ENCODE measurements around the gene GSTM2.
"Not testable (repeated sequence)": the region's sequence is repeated elsewhere in the genome, so short reads cannot be mapped to it uniquely, and the experiment has no call there.

- TF ChIP-seq, protein P1, sequence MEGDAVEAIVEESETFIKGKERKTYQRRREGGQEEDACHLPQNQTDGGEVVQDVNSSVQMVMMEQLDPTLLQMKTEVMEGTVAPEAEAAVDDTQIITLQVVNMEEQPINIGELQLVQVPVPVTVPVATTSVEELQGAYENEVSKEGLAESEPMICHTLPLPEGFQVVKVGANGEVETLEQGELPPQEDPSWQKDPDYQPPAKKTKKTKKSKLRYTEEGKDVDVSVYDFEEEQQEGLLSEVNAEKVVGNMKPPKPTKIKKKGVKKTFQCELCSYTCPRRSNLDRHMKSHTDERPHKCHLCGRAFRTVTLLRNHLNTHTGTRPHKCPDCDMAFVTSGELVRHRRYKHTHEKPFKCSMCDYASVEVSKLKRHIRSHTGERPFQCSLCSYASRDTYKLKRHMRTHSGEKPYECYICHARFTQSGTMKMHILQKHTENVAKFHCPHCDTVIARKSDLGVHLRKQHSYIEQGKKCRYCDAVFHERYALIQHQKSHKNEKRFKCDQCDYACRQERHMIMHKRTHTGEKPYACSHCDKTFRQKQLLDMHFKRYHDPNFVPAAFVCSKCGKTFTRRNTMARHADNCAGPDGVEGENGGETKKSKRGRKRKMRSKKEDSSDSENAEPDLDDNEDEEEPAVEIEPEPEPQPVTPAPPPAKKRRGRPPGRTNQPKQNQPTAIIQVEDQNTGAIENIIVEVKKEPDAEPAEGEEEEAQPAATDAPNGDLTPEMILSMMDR (IDR thresholded peaks at IDR 0.05 in 2 of 3, conservative IDR thresholded peaks at IDR 0.05 in 1 of 3; ENCODE audit: borderline replicate concordance in 1 of 3, insufficient read depth in 1 of 3, low read depth in 2 of 3, low read length in 2 of 3) = not testable (repeated sequence)
- TF ChIP-seq POLR2A (IDR thresholded peaks at IDR 0.05; ENCODE audit: borderline replicate concordance, extremely low read depth, insufficient read depth, insufficient read length); SIN3A (IDR thresholded peaks at IDR 0.05; ENCODE audit: low read depth); POLR2AphosphoS5 (IDR thresholded peaks at IDR 0.05; ENCODE audit: low read depth, low read length); EZH2 (IDR thresholded peaks at IDR 0.05); ZNF274 (IDR thresholded peaks at IDR 0.05; ENCODE audit: low read depth, low read length); TCF7L2 (IDR thresholded peaks at IDR 0.05; ENCODE audit: borderline replicate concordance, extremely low read depth, insufficient read depth, insufficient read length): not testable (repeated sequence)
- TF ChIP-seq, protein P2, sequence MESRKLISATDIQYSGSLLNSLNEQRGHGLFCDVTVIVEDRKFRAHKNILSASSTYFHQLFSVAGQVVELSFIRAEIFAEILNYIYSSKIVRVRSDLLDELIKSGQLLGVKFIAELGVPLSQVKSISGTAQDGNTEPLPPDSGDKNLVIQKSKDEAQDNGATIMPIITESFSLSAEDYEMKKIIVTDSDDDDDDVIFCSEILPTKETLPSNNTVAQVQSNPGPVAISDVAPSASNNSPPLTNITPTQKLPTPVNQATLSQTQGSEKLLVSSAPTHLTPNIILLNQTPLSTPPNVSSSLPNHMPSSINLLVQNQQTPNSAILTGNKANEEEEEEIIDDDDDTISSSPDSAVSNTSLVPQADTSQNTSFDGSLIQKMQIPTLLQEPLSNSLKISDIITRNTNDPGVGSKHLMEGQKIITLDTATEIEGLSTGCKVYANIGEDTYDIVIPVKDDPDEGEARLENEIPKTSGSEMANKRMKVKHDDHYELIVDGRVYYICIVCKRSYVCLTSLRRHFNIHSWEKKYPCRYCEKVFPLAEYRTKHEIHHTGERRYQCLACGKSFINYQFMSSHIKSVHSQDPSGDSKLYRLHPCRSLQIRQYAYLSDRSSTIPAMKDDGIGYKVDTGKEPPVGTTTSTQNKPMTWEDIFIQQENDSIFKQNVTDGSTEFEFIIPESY (IDR thresholded peaks at IDR 0.05; ENCODE audit: extremely low read depth, insufficient replicate concordance, low read length) = not testable (repeated sequence)
- TF ChIP-seq, protein P3, sequence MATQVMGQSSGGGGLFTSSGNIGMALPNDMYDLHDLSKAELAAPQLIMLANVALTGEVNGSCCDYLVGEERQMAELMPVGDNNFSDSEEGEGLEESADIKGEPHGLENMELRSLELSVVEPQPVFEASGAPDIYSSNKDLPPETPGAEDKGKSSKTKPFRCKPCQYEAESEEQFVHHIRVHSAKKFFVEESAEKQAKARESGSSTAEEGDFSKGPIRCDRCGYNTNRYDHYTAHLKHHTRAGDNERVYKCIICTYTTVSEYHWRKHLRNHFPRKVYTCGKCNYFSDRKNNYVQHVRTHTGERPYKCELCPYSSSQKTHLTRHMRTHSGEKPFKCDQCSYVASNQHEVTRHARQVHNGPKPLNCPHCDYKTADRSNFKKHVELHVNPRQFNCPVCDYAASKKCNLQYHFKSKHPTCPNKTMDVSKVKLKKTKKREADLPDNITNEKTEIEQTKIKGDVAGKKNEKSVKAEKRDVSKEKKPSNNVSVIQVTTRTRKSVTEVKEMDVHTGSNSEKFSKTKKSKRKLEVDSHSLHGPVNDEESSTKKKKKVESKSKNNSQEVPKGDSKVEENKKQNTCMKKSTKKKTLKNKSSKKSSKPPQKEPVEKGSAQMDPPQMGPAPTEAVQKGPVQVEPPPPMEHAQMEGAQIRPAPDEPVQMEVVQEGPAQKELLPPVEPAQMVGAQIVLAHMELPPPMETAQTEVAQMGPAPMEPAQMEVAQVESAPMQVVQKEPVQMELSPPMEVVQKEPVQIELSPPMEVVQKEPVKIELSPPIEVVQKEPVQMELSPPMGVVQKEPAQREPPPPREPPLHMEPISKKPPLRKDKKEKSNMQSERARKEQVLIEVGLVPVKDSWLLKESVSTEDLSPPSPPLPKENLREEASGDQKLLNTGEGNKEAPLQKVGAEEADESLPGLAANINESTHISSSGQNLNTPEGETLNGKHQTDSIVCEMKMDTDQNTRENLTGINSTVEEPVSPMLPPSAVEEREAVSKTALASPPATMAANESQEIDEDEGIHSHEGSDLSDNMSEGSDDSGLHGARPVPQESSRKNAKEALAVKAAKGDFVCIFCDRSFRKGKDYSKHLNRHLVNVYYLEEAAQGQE (IDR thresholded peaks at IDR 0.05; ENCODE audit: low read depth) = not testable (repeated sequence)
Measured at GRCh38 chr1:109673861-109674260, 6.0 kb downstream of the GSTM2 start.
